Esophagus squamous epithelium (tissue), 4 donors: ENCODE results near the gene HLA-DPA1.

ENCODE experiments used
- CTCF ChIP-seq, 6 experiments: fragments of 450-650 bp in 4 of 6; fragments of 200-600 bp in 2 of 6; sonication (generic) in 2 of 6; IDR thresholded peaks; one replicate each; pipeline ENCODE4 v1.5.1; 2016 to 2019; ENCODE audit warnings: antibody characterized with exemption in 6 of 6, mild to moderate bottlenecking in 4 of 6, moderate library complexity in 4 of 6
- POLR2A ChIP-seq, 4 donors: fragments of 450-650 bp; IDR thresholded peaks; one replicate each; pipeline ENCODE4 v1.6.1; 2017; ENCODE audit warnings: antibody characterized with exemption in 4 of 4, mild to moderate bottlenecking in 4 of 4, moderate library complexity in 3 of 4

GRCh38 chr6:33092385-33092784 lies 18.9 kb upstream of the HLA-DPA1 start:
- TF ChIP-seq POLR2A (IDR thresholded peaks at IDR 0.05) (no peak), CTCF (IDR thresholded peaks at IDR 0.05) (no peak)
